GM12878 (cell line): Measurements from ENCODE around the gene ARHGAP26. TPM values are rescaled to one million over a fixed set of nuclear protein-coding genes. Genes with fewer than 3 reads are reported as not detected.
"Not testable (repeated sequence)": the region's sequence is repeated elsewhere in the genome, so short reads cannot be mapped to it uniquely, and the experiment has no call there.

Experiments used
- ATAC-seq: fragments of 200-7000 bp; cut with Tn5 transposase; 3 replicates; pipeline ENCODE4 v1.9.1; 2020; ENCODE audit warnings: mild to moderate bottlenecking, moderate library complexity
- BruUV-seq: library from RNA; stranded (reverse); fragments of 400-500 nt; replicated peaks from 2 replicates; lab custom pipeline; 2021; lab: Mats Ljungman, UMichigan
- CTCF ChIA-PET: fragments of 300-600 bp; sonication (Branson Sonifier 250); formaldehyde crosslinking; extraction: SDS; loops from one replicate; lab custom pipeline; 2021; ENCODE audit warnings: inconsistent platforms; lab: Yijun Ruan, JAX
- POLR2A ChIA-PET: fragments of 350-600 bp; formaldehyde crosslinking; extraction: SDS; loops from one replicate; lab custom pipeline; 2021; ENCODE audit warnings: inconsistent platforms; lab: Charles Lee
- RAD21 ChIA-PET: fragments of 300-600 bp; sonication (Branson Sonifier 250); formaldehyde crosslinking; loops from one replicate; lab custom pipeline; 2023; ENCODE audit warnings: antibody characterized with exemption; ENCODE audit not compliant: unreplicated experiment; lab: Charles Lee
- SMC1A ChIA-PET: fragments of 300-600 bp; sonication (Branson Sonifier 250); formaldehyde crosslinking; loops from one replicate; lab custom pipeline; 2023; ENCODE audit not compliant: unreplicated experiment, uncharacterized antibody; lab: Charles Lee
- DNase-seq: peaks from one replicate; pipeline ENCODE4 v3.0.0-alpha.2; 2011; ENCODE audit warnings: low read depth, low spot score
- FAIRE-seq: peaks from 3 replicates; lab custom pipeline; 2011; peaks lifted over from hg19 to GRCh38; lab: Jason Lieb, UNC
- H2AFZ ChIP-seq: 2 replicates; pipeline ENCODE4 v1.6.0; 2011; ENCODE audit warnings: low read depth, low read length, control low read depth; ENCODE audit not compliant: control insufficient read depth
- H3K27ac ChIP-seq: 2 replicates; pipeline ENCODE4 v1.5.1; 2011; ENCODE audit warnings: control low read depth; ENCODE audit not compliant: control insufficient read depth, insufficient read depth
- H3K27me3 ChIP-seq, 2 experiments: replicated peaks in 1 of 2; 2 replicates each; pipeline versions ENCODE4 v1.6.0 to v1.6.1; 2011; ENCODE audit warnings: low read length in 1 of 2; ENCODE audit not compliant: control insufficient read depth in 2 of 2, insufficient read depth in 2 of 2
- H3K36me3 ChIP-seq, 2 experiments: 2 replicates each; pipeline ENCODE4 v1.5.1; 2011; ENCODE audit warnings: low read length in 1 of 2; ENCODE audit not compliant: control insufficient read depth in 2 of 2, insufficient read depth in 2 of 2
- H3K4me1 ChIP-seq: 2 replicates; pipeline ENCODE4 v1.6.1; 2011; ENCODE audit warnings: mild to moderate bottlenecking, low read length, moderate library complexity, mixed read lengths; ENCODE audit not compliant: control insufficient read depth, insufficient read depth
- H3K4me2 ChIP-seq: 2 replicates; pipeline ENCODE4 v1.6.0; 2011; ENCODE audit warnings: control low read depth; ENCODE audit not compliant: control insufficient read depth, insufficient read depth
- H3K4me3 ChIP-seq: fragments of 200-600 bp; sonication (generic); 2 replicates; pipeline ENCODE4 v1.5.1; 2016
- H3K79me2 ChIP-seq: 2 replicates; pipeline ENCODE4 v1.6.0; 2011; ENCODE audit warnings: low read length; ENCODE audit not compliant: control insufficient read depth, insufficient read depth
- H3K9ac ChIP-seq: 2 replicates; pipeline ENCODE4 v1.8.0; 2011; ENCODE audit warnings: low read length, control low read depth, mixed read lengths; ENCODE audit not compliant: control insufficient read depth, insufficient read depth
- H3K9me3 ChIP-seq: replicated peaks from 3 replicates; pipeline ENCODE4 v1.5.1; 2011; ENCODE audit warnings: mild to moderate bottlenecking, low read length; ENCODE audit not compliant: control insufficient read depth, insufficient read depth
- H4K20me1 ChIP-seq: 2 replicates; pipeline ENCODE4 v1.6.0; 2011; ENCODE audit not compliant: control insufficient read depth, insufficient read depth
- NFXL1 ChIP-seq: fragments of 450-650 bp; IDR thresholded peaks from 2 replicates; pipeline ENCODE4 v1.6.1; 2017; ENCODE audit warnings: antibody characterized with exemption, mild to moderate bottlenecking, borderline replicate concordance
- STAT1 ChIP-seq: fragments of 450-650 bp; conservative IDR thresholded peaks from 2 replicates; pipeline ENCODE4 v1.6.1; 2014; ENCODE audit warnings: antibody characterized with exemption, mild to moderate bottlenecking
- ZNF274 ChIP-seq: IDR thresholded peaks from one replicate; pipeline ENCODE4 v1.8.0; 2011; ENCODE audit not compliant: insufficient read length, insufficient read depth
- ZNF622 ChIP-seq: fragments of 450-650 bp; IDR thresholded peaks from 2 replicates; pipeline ENCODE4 v1.6.1; 2017; ENCODE audit warnings: mild to moderate bottlenecking, inconsistent platforms
- ZSCAN29 ChIP-seq: fragments of 450-650 bp; IDR thresholded peaks from 2 replicates; pipeline ENCODE4 v1.6.1; 2017; ENCODE audit warnings: mild to moderate bottlenecking, moderate library complexity
- WGBS: methylation state at CpG from one replicate; pipeline ENCODE4 v1.1.6; 2016; ENCODE audit warnings: low lambda C conversion rate; ENCODE audit not compliant: insufficient replicate concordance, insufficient coverage; ENCODE audit errors: missing lambda C conversion rate; 5-methylcytosine and 5-hydroxymethylcytosine counted together
- in situ Hi-C: fragments of 300-500 bp; cut with MboI; formaldehyde crosslinking; loops from 9 replicates; pipeline ENCODE4 v1.14.3; 2018; ENCODE audit warnings: mixed read lengths
- intact Hi-C: fragments of 100-400 bp; cut with micrococcal nuclease; formaldehyde crosslinking; loops from one replicate; pipeline ENCODE4 v1.14.2; 2022; ENCODE audit not compliant: unreplicated experiment
- polyA plus RNA-seq, 11 experiments: library from polyadenylated mRNA; depleted of rRNA in 4 of 11; unstranded in 6 of 11; stranded (reverse) in 5 of 11; fragments of >200 nt; fragmentation: Nextera tagmentation in 4 of 11; fragmentation: Illumina TruSeq in 1 of 11; extraction: Ambion mirVana in 4 of 11; extraction: Trizol in 1 of 11; gene quantifications; 1 replicate in 1 of 11; 2 replicates in 10 of 11; pipeline versions ENCODE4 v1.2.1 to v1.2.3, GENCODE V29; 2011 to 2016; ENCODE audit warnings: inconsistent platforms in 2 of 11, missing spikeins in 2 of 11, low read depth in 1 of 11
- total RNA-seq, 4 experiments: library from RNA; depleted of rRNA in 3 of 4; stranded (reverse); fragments of >200 nt in 3 of 4; fragmentation: Illumina TruSeq in 1 of 4; extraction: Trizol in 1 of 4; gene quantifications; 2 replicates each; pipeline versions ENCODE4 v1.2.1 to v1.2.3, GENCODE V29; 2013 to 2021
- TF ChIP-seq, protein P1 (sequence below): fragments of 450-650 bp; IDR thresholded peaks from 2 replicates; pipeline ENCODE4 v1.6.1; 2018; ENCODE audit warnings: mild to moderate bottlenecking, low read depth, moderate library complexity; ENCODE audit not compliant: partially characterized antibody

Gene ARHGAP26
- total and polyA plus RNA-seq, 10 of the 15 experiments (the other 5 are each of a cell fraction or from before 2014, with no cell fraction given): 9.4 to 41.5 (median 19.3) TPM

DNA sequence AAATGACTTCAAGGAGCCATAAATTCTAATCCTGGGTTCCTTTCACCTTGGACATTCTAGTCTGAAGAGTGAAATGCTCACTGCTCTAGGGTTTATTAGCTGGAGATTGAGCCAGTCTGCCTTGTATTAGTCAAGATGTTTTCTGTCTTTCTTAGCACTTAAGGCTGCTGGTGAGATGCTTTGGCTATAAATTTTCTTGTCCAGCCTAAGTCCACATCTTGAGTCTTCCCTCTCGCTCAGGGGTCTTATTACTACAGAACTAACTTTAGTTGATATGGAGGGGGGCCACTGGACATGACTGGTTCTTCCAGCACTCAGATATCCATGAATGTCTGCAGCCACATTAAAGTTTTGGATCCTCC, 316.4 kb downstream of the ARHGAP26 start (continued):
- TF ChIP-seq, protein P1, sequence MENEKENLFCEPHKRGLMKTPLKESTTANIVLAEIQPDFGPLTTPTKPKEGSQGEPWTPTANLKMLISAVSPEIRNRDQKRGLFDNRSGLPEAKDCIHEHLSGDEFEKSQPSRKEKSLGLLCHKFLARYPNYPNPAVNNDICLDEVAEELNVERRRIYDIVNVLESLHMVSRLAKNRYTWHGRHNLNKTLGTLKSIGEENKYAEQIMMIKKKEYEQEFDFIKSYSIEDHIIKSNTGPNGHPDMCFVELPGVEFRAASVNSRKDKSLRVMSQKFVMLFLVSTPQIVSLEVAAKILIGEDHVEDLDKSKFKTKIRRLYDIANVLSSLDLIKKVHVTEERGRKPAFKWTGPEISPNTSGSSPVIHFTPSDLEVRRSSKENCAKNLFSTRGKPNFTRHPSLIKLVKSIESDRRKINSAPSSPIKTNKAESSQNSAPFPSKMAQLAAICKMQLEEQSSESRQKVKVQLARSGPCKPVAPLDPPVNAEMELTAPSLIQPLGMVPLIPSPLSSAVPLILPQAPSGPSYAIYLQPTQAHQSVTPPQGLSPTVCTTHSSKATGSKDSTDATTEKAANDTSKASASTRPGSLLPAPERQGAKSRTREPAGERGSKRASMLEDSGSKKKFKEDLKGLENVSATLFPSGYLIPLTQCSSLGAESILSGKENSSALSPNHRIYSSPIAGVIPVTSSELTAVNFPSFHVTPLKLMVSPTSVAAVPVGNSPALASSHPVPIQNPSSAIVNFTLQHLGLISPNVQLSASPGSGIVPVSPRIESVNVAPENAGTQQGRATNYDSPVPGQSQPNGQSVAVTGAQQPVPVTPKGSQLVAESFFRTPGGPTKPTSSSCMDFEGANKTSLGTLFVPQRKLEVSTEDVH: no peak
- no peak for TF ChIP-seq STAT1

DNA sequence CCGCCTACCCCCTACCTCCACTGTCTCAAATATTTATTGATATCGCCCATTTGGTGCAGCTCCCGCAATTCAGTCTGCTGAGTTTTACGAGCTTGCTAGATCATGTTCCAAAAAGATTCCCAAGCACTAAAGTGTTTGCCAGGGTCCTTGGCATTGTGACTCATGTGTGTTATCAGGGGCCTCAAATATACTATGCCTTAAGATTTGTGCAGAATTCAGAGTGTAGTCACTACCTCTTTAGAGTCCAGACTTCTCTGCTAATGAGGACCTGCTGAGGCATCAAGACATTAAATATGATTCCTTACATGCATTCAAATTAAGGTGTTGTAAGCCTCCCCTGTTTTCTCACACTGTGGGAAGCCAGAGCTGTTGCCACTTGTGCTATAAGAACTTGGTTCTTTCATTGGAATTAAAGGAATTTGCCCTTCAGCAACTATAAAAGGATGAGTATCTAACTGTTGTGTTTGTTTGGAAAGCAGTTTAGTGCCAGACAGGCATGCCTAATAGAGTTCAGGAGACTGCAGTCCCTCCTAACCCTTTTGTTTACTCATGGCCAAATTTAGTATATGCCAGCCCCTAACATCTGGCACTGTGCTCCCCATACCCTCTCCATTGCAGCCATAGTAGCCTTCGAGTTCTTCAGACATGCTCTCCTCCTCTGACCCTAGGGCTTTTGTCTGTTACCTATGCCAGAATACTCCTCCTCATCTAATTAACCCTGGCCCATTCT, 316.9 kb downstream of the ARHGAP26 start:
- Histone ChIP-seq H3K9me3 (no peaks in the 10 kb centered on the region), H3K27ac (no peak overlapping the region)
- no peak for FAIRE-seq
- POLR2A ChIA-PET: no interaction called here
- TF ChIP-seq NFXL1 (no peak), ZNF622 (no peak), ZNF274 (no peak), ZSCAN29 (no peak)
- TF ChIP-seq, all 136 proteins: peak for 0
- RAD21 ChIA-PET: no interaction called here
- H3K4me1 ChIP-seq: no peaks in the 10 kb centered on the region
- CTCF ChIA-PET: interaction anchor here (1.9 kb wide), 1 partner anchor 26 kb away, joined by 4 read pairs; no protein-coding TSS in a partner anchor
- BruUV-seq: no TSS peak
- H3K9ac ChIP-seq: no peak overlapping the region
- H4K20me1 ChIP-seq: no peaks in the 10 kb centered on the region
- SMC1A ChIA-PET: no interaction called here
- no peaks in the 10 kb centered on the region for H3K27me3 ChIP-seq
- H3K4me3 ChIP-seq: no peak overlapping the region
- ATAC-seq (no peak), DNase-seq (no peak)
- no peaks in the 10 kb centered on the region for H3K79me2 ChIP-seq
- H3K4me2 ChIP-seq: no peak overlapping the region
- in situ Hi-C loops (no loop called here), intact Hi-C loops (no loop called here)
- H2AFZ ChIP-seq: no peak overlapping the region
- 99% methylated on average over 5 of the region's 5 CpGs for WGBS
- H3K36me3 ChIP-seq: no peaks in the 10 kb centered on the region; a peak in 2 of 4 replicates

DNA sequence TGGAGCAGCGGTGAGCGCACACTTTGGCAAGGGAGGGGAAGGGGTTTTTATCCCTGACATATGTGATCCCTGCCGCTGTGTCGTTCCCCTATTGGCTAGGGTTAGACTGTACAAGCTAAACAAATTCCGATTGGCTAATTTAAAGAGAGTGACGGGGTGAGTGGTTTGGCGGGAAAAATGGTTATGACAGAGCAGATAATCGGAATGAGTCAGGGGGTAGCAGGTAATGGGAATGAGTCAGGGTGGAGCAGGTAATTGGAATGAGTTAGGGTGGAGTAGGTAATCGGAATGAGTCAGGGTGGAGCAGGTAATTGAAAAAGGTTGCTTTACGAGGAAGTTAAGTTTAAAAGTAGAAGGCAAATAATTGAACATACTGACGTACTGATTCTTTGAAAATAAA, 318.5 kb downstream of the ARHGAP26 start:
- H3K9me3 ChIP-seq, H3K27ac ChIP-seq, intact Hi-C loops, BruUV-seq, DNase-seq, in situ Hi-C loops, H3K4me1 ChIP-seq, ATAC-seq, H3K4me3 ChIP-seq, H3K4me2 ChIP-seq, H3K36me3 ChIP-seq, H3K79me2 ChIP-seq, RAD21 ChIA-PET, H4K20me1 ChIP-seq, H2AFZ ChIP-seq, H3K27me3 ChIP-seq, POLR2A ChIA-PET, H3K9ac ChIP-seq, FAIRE-seq: not testable (repeated sequence)
- CTCF ChIA-PET: interaction anchor here (1.2 kb wide), 1 partner anchor 11 kb away, joined by 3 read pairs; no protein-coding TSS in a partner anchor
- SMC1A ChIA-PET: interaction anchor here (1.6 kb wide), 1 partner anchor 13 kb away, joined by 5 read pairs; no protein-coding TSS in a partner anchor
- WGBS: 90% methylated on average over 11 of the region's 11 CpGs
